PFSK-1 (cell line): ENCODE results near the gene KHDC3L.
A peak's percentile ranks its signal among the peaks of the same experiment; 100 is the strongest.

Experiments
- FOXP2 ChIP-seq: optimal IDR thresholded peaks from 2 replicates; pipeline ENCODE3; 2011; ENCODE audit warnings: borderline replicate concordance, control low read depth, inconsistent platforms; ENCODE audit not compliant: insufficient read depth; ENCODE audit errors: extremely low read length, extremely low read depth
- POLR2AphosphoS5 ChIP-seq: IDR thresholded peaks from 2 replicates; pipeline ENCODE4 v1.6.1; 2012; ENCODE audit warnings: low read depth, mild to moderate bottlenecking, control low read depth, low read length, moderate library complexity
- REST ChIP-seq, 2 experiments: IDR thresholded peaks; 2 replicates each; pipeline versions ENCODE4 v1.6.1 to v1.8.0; 2011 to 2012; ENCODE audit warnings: low read depth in 2 of 2, low read length in 2 of 2, control low read depth in 1 of 2, inconsistent platforms in 1 of 2, mild to moderate bottlenecking in 1 of 2, moderate library complexity in 1 of 2; ENCODE audit not compliant: insufficient read depth in 1 of 2
- SIN3A ChIP-seq: IDR thresholded peaks from 2 replicates; pipeline ENCODE4 v1.6.1; 2012; ENCODE audit warnings: mild to moderate bottlenecking, low read length, moderate library complexity, borderline replicate concordance; ENCODE audit not compliant: insufficient read depth
- TAF1 ChIP-seq: IDR thresholded peaks from 2 replicates; pipeline ENCODE4 v1.6.1; 2012; ENCODE audit warnings: low read length, control low read depth, borderline replicate concordance; ENCODE audit not compliant: insufficient read depth

The KHDC3L gene

DNA sequence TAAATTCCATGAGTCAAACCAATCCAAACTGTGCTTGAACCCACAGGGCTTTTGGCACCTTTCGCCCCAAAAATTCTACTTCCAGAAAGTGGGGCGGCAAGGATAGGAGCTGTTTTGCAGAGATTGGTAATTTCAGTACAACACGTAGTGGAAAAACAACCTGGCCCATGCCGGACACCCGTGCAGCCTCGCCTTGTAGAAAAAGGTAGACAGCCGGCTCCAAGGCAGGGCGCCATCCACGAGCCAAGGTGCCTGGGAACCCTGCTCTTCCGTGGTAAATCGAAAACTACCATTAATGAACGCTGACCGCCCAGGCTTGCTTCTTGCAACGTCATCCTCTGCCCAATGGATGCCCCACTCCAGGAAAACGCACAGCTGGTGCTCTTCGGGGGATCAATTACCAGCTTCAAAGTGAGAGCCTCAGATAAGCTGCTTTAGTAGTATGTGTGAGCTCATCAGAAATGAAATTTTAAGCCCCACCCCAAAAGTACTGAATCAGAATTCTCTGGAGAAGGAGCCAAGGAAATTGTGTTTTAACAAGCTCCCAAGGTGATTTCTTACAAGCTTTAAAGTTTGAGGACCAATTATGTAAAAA lies 5.4 kb downstream of the KHDC3L start:
- TF ChIP-seq TAF1, result no peak
- no peak for TF ChIP-seq FOXP2
- no peak for TF ChIP-seq REST (IDR thresholded peaks at IDR 0.05; ENCODE audit: insufficient read depth in 1 of 2, low read depth in 2 of 2, low read length in 2 of 2)
- TF ChIP-seq SIN3A, result no peak
- no peak for TF ChIP-seq POLR2AphosphoS5

- peak in 1 of 2 experiments; percentile 69; a peak in 1 of 4 replicates for TF ChIP-seq REST (IDR thresholded peaks at IDR 0.05; ENCODE audit: insufficient read depth in 1 of 2, low read depth in 2 of 2, low read length in 2 of 2)
- no peak for TF ChIP-seq SIN3A
Observed at GRCh38 chr6:73368675-73369074, 6.2 kb downstream of the KHDC3L start.

DNA sequence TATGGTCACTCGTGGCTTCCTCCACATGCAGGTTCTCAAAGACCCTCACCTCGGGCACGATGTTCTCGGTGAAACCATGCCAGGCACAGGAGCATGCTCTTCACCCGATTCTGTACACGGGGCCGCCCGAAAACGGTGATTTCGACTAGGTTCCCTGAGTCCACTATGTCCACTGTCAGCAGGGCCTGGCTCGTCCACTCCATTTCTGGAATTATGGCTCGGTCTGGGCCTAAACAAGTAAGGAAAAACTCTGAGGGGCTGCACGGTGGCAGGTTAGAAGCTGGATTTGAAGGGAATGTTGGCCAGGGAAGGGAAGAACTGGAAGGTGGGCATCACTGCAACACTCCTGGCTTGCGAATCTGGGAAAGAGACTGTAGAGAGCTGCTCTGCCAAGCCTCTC lies 6.7 kb downstream of the KHDC3L start:
- TF ChIP-seq FOXP2 (no peak), TAF1 (no peak), SIN3A (no peak), REST (IDR thresholded peaks at IDR 0.05; ENCODE audit: insufficient read depth in 1 of 2, low read depth in 2 of 2, low read length in 2 of 2) (no peak), POLR2AphosphoS5 (no peak)

DNA sequence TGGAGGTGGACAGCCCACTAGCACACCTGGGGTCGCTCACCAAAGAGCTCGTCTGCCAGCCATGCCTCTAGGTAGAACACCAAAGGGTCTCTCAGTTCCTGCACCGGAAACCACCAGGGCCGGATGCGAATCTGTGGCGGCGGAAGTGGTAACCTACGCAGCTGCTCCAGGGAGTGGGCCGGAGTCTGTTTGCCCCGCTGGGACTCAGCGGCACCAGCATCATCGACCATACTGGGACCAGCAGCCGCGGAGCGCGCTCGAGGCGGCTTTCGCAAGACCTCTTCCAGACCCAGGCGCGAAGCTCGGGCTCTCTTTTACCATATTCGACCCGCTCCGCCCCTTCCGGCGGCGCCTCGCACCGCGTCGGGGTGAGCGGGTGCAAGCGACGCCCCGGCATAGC lies 7.1 kb downstream of the KHDC3L start, which contains the start of gene OOEP:
OOEP (minus strand) TSS at position 335 of the 400 bp plus-strand sequence; CDS start at position 230, 105 bp downstream.
- no peak for TF ChIP-seq FOXP2
- no peak for TF ChIP-seq POLR2AphosphoS5
- TF ChIP-seq TAF1, result no peak

- TF ChIP-seq FOXP2, result no peak
- TF ChIP-seq REST (IDR thresholded peaks at IDR 0.05; ENCODE audit: insufficient read depth in 1 of 2, low read depth in 2 of 2, low read length in 2 of 2), result no peak
- TF ChIP-seq POLR2AphosphoS5, result no peak
- no peak for TF ChIP-seq SIN3A
- TF ChIP-seq TAF1, result no peak
Observed at GRCh38 chr6:73371984-73372383, 9.5 kb downstream of the KHDC3L start.
